MM.1S (cell line): ENCODE results near the gene ZNF224.
"Not testable (repeated sequence)": the region's sequence is repeated elsewhere in the genome, so short reads cannot be mapped to it uniquely, and the experiment has no call there.

ENCODE experiments used
- EZH2 ChIP-seq: fragments of 300-600 bp; sonication (generic); optimal IDR thresholded peaks from 2 replicates; pipeline ENCODE3; 2017; ENCODE audit warnings: low read depth, mild to moderate bottlenecking, antibody characterized with exemption, low read length, mixed read lengths
- EZH2phosphoT487 ChIP-seq: fragments of 300-600 bp; sonication (generic); IDR thresholded peaks from 2 replicates; pipeline ENCODE4 v1.6.1; 2018; ENCODE audit warnings: antibody characterized with exemption, low read length
- TF ChIP-seq, protein P1 (sequence below): fragments of 300-600 bp; sonication (generic); IDR thresholded peaks from 2 replicates; pipeline ENCODE4 v1.5.1; 2016; ENCODE audit warnings: antibody characterized with exemption, low read length, mixed read lengths

DNA sequence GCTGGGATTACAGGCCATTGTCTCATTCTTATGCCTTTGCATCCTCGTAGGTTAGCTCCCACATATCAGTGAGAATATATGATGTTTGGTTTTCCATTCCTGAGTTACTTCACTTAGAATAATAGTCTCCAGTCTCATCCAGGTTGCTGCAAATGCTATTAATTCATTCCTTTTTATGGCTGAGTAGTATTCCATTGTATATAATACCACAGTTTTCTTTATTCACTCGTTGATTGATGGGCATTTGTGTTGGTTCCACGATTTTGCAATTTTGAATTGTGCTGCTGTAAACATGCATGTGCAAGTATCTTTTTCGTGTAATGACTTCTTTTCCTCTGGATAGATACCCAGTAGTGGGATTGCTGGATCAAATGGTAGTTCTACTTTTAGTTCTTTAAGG, 27.0 kb downstream of the ZNF224 start:
- TF ChIP-seq, protein P1, sequence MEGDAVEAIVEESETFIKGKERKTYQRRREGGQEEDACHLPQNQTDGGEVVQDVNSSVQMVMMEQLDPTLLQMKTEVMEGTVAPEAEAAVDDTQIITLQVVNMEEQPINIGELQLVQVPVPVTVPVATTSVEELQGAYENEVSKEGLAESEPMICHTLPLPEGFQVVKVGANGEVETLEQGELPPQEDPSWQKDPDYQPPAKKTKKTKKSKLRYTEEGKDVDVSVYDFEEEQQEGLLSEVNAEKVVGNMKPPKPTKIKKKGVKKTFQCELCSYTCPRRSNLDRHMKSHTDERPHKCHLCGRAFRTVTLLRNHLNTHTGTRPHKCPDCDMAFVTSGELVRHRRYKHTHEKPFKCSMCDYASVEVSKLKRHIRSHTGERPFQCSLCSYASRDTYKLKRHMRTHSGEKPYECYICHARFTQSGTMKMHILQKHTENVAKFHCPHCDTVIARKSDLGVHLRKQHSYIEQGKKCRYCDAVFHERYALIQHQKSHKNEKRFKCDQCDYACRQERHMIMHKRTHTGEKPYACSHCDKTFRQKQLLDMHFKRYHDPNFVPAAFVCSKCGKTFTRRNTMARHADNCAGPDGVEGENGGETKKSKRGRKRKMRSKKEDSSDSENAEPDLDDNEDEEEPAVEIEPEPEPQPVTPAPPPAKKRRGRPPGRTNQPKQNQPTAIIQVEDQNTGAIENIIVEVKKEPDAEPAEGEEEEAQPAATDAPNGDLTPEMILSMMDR, result not testable (repeated sequence)
- TF ChIP-seq EZH2, EZH2phosphoT487: not testable (repeated sequence)
